NCI-H510A treated with DMSO at 0.1 percent for 48 hours (cell line): Measurements from ENCODE around the gene KCNJ1.
A peak's percentile ranks its signal among the peaks of the same experiment; 100 is the strongest.

Experiments
- DNase-seq: peaks from one replicate; lab custom pipeline; 2025; lab: John Stamatoyannopoulos, UW

The KCNJ1 gene

GRCh38 chr11:128822130-128822529 is 45.0 kb downstream of the KCNJ1 start:
- DNase-seq, result no peak

GRCh38 chr11:128821556-128821955 is 45.5 kb downstream of the KCNJ1 start:
- no peak for DNase-seq

GRCh38 chr11:128819198-128819597 is 47.9 kb downstream of the KCNJ1 start:
- no peak for DNase-seq

GRCh38 chr11:128814856-128815705 is 52.0 kb downstream of the KCNJ1 start:
- DNase-seq, result peak; percentile 25

GRCh38 chr11:128813729-128814128 is 53.4 kb downstream of the KCNJ1 start:
- no peak for DNase-seq

- DNase-seq, result no peak
Observed at GRCh38 chr11:128810784-128811514, 56.1 kb downstream of the KCNJ1 start.

GRCh38 chr11:128809128-128809527 is 58.0 kb downstream of the KCNJ1 start:
- DNase-seq, result no peak

- DNase-seq, result no peak
Observed at GRCh38 chr11:128807909-128808308, 59.2 kb downstream of the KCNJ1 start.

GRCh38 chr11:128806506-128807261 is 60.4 kb downstream of the KCNJ1 start:
- no peak for DNase-seq

GRCh38 chr11:128804481-128804880 is 62.6 kb downstream of the KCNJ1 start:
- no peak for DNase-seq

GRCh38 chr11:128803449-128804245 is 63.4 kb downstream of the KCNJ1 start:
- no peak for DNase-seq

- no peak for DNase-seq
Observed at GRCh38 chr11:128803011-128803410, 64.1 kb downstream of the KCNJ1 start.

- DNase-seq, result peak; percentile 35
Observed at GRCh38 chr11:128802358-128802981, 64.6 kb downstream of the KCNJ1 start.

- no peak for DNase-seq
Observed at GRCh38 chr11:128800871-128801417, 66.2 kb downstream of the KCNJ1 start.

- no peak for DNase-seq
Observed at GRCh38 chr11:128796270-128796669, 70.8 kb downstream of the KCNJ1 start.

GRCh38 chr11:128790196-128790595 is 76.9 kb downstream of the KCNJ1 start:
- DNase-seq, result no peak

GRCh38 chr11:128789497-128790150 is 77.5 kb downstream of the KCNJ1 start:
- DNase-seq, result no peak
